Measurements from ENCODE around the gene DHRSX.

- TF ChIP-seq CTCF (IDR thresholded peaks at IDR 0.05) (no peak), EZH2 (IDR thresholded peaks at IDR 0.05; ENCODE audit: borderline replicate concordance, insufficient read depth, low read depth, low read length, poor library complexity, severe bottlenecking) (no peak)
Observed at GRCh38 chrX:2385224-2385623, 115.6 kb downstream of the DHRSX start.
